B cell (primary cell): Measurements from ENCODE around the gene MTHFD1L. TPM values are rescaled to one million over a fixed set of nuclear protein-coding genes. Genes with fewer than 3 reads are reported as not detected.

Experiments
- ATAC-seq: fragments of 200-7000 bp; cut with Tn5 transposase; one replicate; pipeline ENCODE4 v1.10.0; 2021; ENCODE audit warnings: low read depth, mild to moderate bottlenecking, moderate number of reproducible peaks, moderate library complexity
- CTCF ChIA-PET: fragments of 350-600 bp; sonication (Branson Sonifier 250); formaldehyde crosslinking; loops from one replicate; lab custom pipeline; 2021; ENCODE audit warnings: antibody characterized with exemption, inconsistent platforms; lab: Charles Lee
- POLR2A ChIA-PET: fragments of 350-600 bp; sonication (Branson Sonifier 250); formaldehyde crosslinking; loops from one replicate; lab custom pipeline; 2021; ENCODE audit warnings: antibody characterized with exemption; lab: Charles Lee
- DNase-seq: peaks from one replicate; pipeline ENCODE4 v3.0.0; 2013
- H2AFZ ChIP-seq: 2 replicates; pipeline ENCODE4 v1.6.1; 2012; ENCODE audit warnings: mild to moderate bottlenecking, low read depth, low read length; ENCODE audit not compliant: insufficient read depth, poor library complexity, severe bottlenecking
- H3K27ac ChIP-seq, 2 donors: 1 replicate in 1 of 2; 2 replicates in 1 of 2; pipeline ENCODE4 v1.5.1; 2012 to 2013; ENCODE audit warnings: low read length in 2 of 2, mild to moderate bottlenecking in 2 of 2, moderate library complexity in 1 of 2
- H3K27me3 ChIP-seq, 4 experiments: fragments of 200-600 bp in 1 of 4; sonication (generic) in 1 of 4; replicated peaks in 1 of 4; 1 replicate in 2 of 4; 2 replicates in 2 of 4; pipeline versions ENCODE4 v1.6.1 to v1.7.0; 2013 to 2016; ENCODE audit warnings: low read length in 3 of 4, mild to moderate bottlenecking in 2 of 4, mixed read lengths in 1 of 4, moderate library complexity in 1 of 4; ENCODE audit not compliant: insufficient read depth in 4 of 4, control insufficient read depth in 3 of 4; ENCODE audit errors: control extremely low read depth in 1 of 4
- H3K36me3 ChIP-seq, 2 experiments: replicated peaks in 1 of 2; 1 replicate in 1 of 2; 2 replicates in 1 of 2; pipeline versions ENCODE4 v1.6.1 to v1.7.1; 2013; ENCODE audit warnings: low read length in 1 of 2; ENCODE audit not compliant: insufficient read depth in 2 of 2, control insufficient read depth in 1 of 2; ENCODE audit errors: control extremely low read depth in 1 of 2, extremely low read depth in 1 of 2
- H3K4me1 ChIP-seq, 2 donors: fragments of 200-600 bp in 1 of 2; sonication (generic) in 1 of 2; 1 replicate in 1 of 2; 2 replicates in 1 of 2; pipeline versions ENCODE4 v1.5.1 to v1.6.1; 2013 to 2017; ENCODE audit warnings: low read length in 2 of 2; ENCODE audit not compliant: control insufficient read depth in 2 of 2, insufficient read depth in 2 of 2
- H3K4me2 ChIP-seq: replicated peaks from 2 replicates; pipeline ENCODE3; 2012; ENCODE audit warnings: mild to moderate bottlenecking, low read depth, low read length; ENCODE audit not compliant: poor library complexity, severe bottlenecking
- H3K4me3 ChIP-seq, 5 experiments: fragments of 200-600 bp in 1 of 5; sonication (generic) in 1 of 5; 1 replicate in 3 of 5; 2 replicates in 2 of 5; pipeline versions ENCODE4 v1.5.1 to v1.7.0; 2011 to 2016; ENCODE audit warnings: low read length in 4 of 5, mild to moderate bottlenecking in 4 of 5, low read depth in 2 of 5, control low read depth in 1 of 5, moderate library complexity in 1 of 5; ENCODE audit not compliant: insufficient read depth in 1 of 5; ENCODE audit errors: control extremely low read depth in 1 of 5, extremely low read depth in 1 of 5
- H3K79me2 ChIP-seq: fragments of 200-600 bp; sonication (generic); one replicate; pipeline ENCODE4 v1.6.0; 2016; ENCODE audit warnings: low read length; ENCODE audit not compliant: control insufficient read depth, insufficient read depth
- H3K9ac ChIP-seq: fragments of 200-600 bp; sonication (generic); 2 replicates; pipeline ENCODE4 v1.6.1; 2017; ENCODE audit warnings: mild to moderate bottlenecking, low read length, moderate library complexity
- H3K9me3 ChIP-seq, 3 donors: one replicate each; pipeline versions ENCODE4 v1.6.1 to v1.7.1; 2013; ENCODE audit warnings: low read length in 2 of 3; ENCODE audit not compliant: control insufficient read depth in 2 of 3, insufficient read depth in 1 of 3; ENCODE audit errors: control extremely low read depth in 1 of 3
- H4K20me1 ChIP-seq: 2 replicates; pipeline ENCODE4 v1.6.0; 2012; ENCODE audit warnings: mild to moderate bottlenecking, low read length; ENCODE audit not compliant: insufficient read depth, control insufficient read depth, poor library complexity, severe bottlenecking
- H3K27ac Mint-ChIP-seq: one replicate; pipeline ENCODE4 v1.8.0; 2021; ENCODE audit warnings: mixed read lengths
- H3K27me3 Mint-ChIP-seq: one replicate; pipeline ENCODE4 v1.8.0; 2021; ENCODE audit warnings: mixed read lengths
- H3K4me1 Mint-ChIP-seq: one replicate; pipeline ENCODE4 v1.8.0; 2021; ENCODE audit warnings: mixed read lengths
- H3K4me3 Mint-ChIP-seq: one replicate; pipeline ENCODE4 v1.8.0; 2021; ENCODE audit warnings: mixed read lengths
- H3K9me3 Mint-ChIP-seq: one replicate; pipeline ENCODE4 v1.8.0; 2022; ENCODE audit warnings: mixed read lengths; ENCODE audit not compliant: insufficient read depth
- EZH2 ChIP-seq: IDR thresholded peaks from 2 replicates; pipeline ENCODE4 v1.6.1; 2012; ENCODE audit warnings: borderline replicate concordance, low read depth, mild to moderate bottlenecking, moderate library complexity, low read length; ENCODE audit not compliant: insufficient read depth, poor library complexity, severe bottlenecking
- WGBS: methylation state at CpG from one replicate; pipeline ENCODE4 v1.1.5; 2013; ENCODE audit warnings: missing lambda C conversion rate; ENCODE audit not compliant: insufficient coverage; 5-methylcytosine and 5-hydroxymethylcytosine counted together
- intact Hi-C: fragments of 100-400 bp; cut with micrococcal nuclease; formaldehyde crosslinking; loops from one replicate; pipeline ENCODE4 v1.10.0; 2022
- polyA plus RNA-seq: library from polyadenylated mRNA; depleted of rRNA; stranded (reverse); fragments of >200 nt; gene quantifications from 2 replicates; pipeline ENCODE4 v1.2.3, GENCODE V29; 2012
- total RNA-seq, 2 donors: library from RNA; stranded (reverse); fragments of 120-200 nt in 1 of 2; gene quantifications; 1 replicate in 1 of 2; 2 replicates in 1 of 2; pipeline versions ENCODE4 v1.2.3 to v1.2.4, GENCODE V29; 2013 to 2022
- TF ChIP-seq, protein P1 (sequence below): fragments of 200-600 bp; IDR thresholded peaks from one replicate; pipeline ENCODE4 v1.8.0; 2022; ENCODE audit warnings: antibody characterized with exemption, mild to moderate bottlenecking

Gene MTHFD1L
- total and polyA plus RNA-seq, 2 donors (not counting 1 experiment from before 2014, with no cell fraction given): 2.9 to 16.1 TPM

DNA sequence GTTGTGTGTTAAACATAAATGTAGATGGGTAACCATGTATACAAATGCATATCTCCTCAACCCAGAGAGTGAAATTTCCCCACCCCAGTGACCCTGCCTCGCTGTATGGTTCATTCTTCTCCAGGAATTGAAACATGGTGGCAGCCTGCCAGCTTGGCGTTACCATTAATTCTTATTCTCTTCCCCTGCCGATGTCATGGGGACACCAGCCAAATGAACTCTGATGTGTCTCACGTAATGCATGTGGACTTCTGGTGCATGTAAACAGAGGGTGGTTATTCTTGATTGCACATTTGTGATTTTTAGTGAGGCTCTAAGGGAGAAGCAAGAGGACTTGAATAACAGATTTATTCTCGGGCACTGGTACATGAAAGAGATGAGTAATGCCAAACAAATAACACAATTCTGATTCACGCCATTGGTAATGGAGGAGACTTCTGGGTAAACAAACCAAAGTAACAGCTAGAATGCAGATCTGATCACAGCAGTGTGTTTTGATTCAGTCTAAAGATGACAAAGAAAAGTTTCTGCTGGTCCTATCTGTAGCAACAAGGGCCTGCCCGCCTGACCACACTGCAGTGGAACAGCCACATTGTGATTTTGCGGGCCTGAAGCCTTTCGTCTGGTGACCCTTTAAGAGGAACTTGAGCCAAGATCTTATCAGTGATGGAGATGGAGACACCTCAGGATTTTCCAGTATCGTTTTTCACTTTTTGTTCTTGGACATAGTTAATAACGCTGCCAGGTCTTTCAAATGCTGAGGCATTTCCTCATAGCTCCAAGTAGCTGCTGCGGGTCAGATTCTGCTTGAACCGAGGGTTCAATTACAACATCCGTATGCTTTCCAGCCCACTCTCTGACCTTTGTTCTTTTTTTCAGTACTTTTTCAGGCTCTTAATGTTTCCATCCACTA, 202.4 kb downstream of the MTHFD1L start:
- whole genome bisulfite sequencing: 96% methylated on average over 10 of the region's 14 CpGs
- H3K4me1 Mint-ChIP-seq: peaks cover 3% of the 10 kb centered on the region
- no peaks in the 10 kb centered on the region for H3K36me3 ChIP-seq
- no peak overlapping the region for H3K9ac ChIP-seq
- DNase-seq (no peak), ATAC-seq (no peak)
- H3K9me3 Mint-ChIP-seq: no peaks in the 10 kb centered on the region
- H3K4me2 ChIP-seq: no peak overlapping the region
- H2AFZ ChIP-seq: no peak overlapping the region
- no peaks in the 10 kb centered on the region for H3K79me2 ChIP-seq
- H3K27me3 ChIP-seq: no peaks in the 10 kb centered on the region
- CTCF ChIA-PET: no interaction called here
- intact Hi-C loops: no loop called here
- H4K20me1 ChIP-seq: no peaks in the 10 kb centered on the region
- no peaks in the 10 kb centered on the region for H3K9me3 ChIP-seq
- TF ChIP-seq, protein P1, sequence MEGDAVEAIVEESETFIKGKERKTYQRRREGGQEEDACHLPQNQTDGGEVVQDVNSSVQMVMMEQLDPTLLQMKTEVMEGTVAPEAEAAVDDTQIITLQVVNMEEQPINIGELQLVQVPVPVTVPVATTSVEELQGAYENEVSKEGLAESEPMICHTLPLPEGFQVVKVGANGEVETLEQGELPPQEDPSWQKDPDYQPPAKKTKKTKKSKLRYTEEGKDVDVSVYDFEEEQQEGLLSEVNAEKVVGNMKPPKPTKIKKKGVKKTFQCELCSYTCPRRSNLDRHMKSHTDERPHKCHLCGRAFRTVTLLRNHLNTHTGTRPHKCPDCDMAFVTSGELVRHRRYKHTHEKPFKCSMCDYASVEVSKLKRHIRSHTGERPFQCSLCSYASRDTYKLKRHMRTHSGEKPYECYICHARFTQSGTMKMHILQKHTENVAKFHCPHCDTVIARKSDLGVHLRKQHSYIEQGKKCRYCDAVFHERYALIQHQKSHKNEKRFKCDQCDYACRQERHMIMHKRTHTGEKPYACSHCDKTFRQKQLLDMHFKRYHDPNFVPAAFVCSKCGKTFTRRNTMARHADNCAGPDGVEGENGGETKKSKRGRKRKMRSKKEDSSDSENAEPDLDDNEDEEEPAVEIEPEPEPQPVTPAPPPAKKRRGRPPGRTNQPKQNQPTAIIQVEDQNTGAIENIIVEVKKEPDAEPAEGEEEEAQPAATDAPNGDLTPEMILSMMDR: no peak
- TF ChIP-seq EZH2: no peak
- H3K4me3 Mint-ChIP-seq: no peak overlapping the region
- H3K27me3 Mint-ChIP-seq: no peaks in the 10 kb centered on the region
- no peaks in the 10 kb centered on the region for H3K4me1 ChIP-seq
- H3K27ac Mint-ChIP-seq: no peak overlapping the region
- POLR2A ChIA-PET: no interaction called here
- H3K4me3 ChIP-seq: no peak overlapping the region
- no peak overlapping the region for H3K27ac ChIP-seq

DNA sequence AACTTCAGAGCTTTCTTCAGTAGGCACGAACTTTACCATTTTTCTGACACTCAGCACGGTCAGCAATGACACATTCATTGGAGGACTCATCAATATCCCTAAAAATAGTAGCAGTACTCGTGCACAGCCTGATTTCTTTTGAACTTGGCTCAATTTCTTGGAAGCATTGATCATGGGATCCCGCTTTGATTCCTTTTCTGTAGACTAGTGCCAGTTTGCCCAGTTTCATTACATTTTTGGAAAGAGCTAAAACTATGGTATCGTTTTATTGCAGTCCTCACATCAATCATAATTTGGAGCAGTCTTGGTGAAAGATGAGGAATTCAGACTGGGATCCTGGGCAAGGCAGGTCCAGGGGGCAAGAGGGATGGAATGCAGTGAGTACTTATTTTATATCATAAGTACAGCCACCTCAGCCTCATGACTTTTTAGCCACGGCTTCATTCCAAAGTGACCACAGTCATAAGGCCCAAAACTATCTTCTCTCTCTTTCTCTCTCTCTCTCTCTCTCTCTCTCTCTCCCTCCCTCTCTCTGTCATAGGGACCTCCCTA, 203.3 kb downstream of the MTHFD1L start:
- CTCF ChIA-PET: interaction anchor here (0.8 kb wide), 1 partner anchor 263 kb away, joined by 3 read pairs; no protein-coding TSS in a partner anchor
- H3K27me3 Mint-ChIP-seq: no peaks in the 10 kb centered on the region
- no peaks in the 10 kb centered on the region for H4K20me1 ChIP-seq
- H2AFZ ChIP-seq: no peak overlapping the region
- peaks cover 10% of the 10 kb centered on the region for H3K4me1 Mint-ChIP-seq
- H3K27ac Mint-ChIP-seq: no peak overlapping the region
- no peak overlapping the region for H3K9ac ChIP-seq
- peaks cover 1% of the 10 kb centered on the region for H3K9me3 Mint-ChIP-seq
- H3K4me3 ChIP-seq: no peak overlapping the region
- no peak overlapping the region for H3K27ac ChIP-seq
- peaks cover 0 to 4% of the 10 kb centered on the region in 2 donors for H3K4me1 ChIP-seq
- no peaks in the 10 kb centered on the region for H3K36me3 ChIP-seq
- no peaks in the 10 kb centered on the region for H3K27me3 ChIP-seq
- no peak overlapping the region for H3K4me3 Mint-ChIP-seq
- POLR2A ChIA-PET: no interaction called here
- H3K79me2 ChIP-seq: no peaks in the 10 kb centered on the region
- intact Hi-C loops: no loop called here
- no peak overlapping the region for H3K4me2 ChIP-seq
- TF ChIP-seq EZH2: no peak
- TF ChIP-seq, protein P1: no peak
- DNase-seq (no peak), ATAC-seq (no peak)
- no peaks in the 10 kb centered on the region for H3K9me3 ChIP-seq
- WGBS: 96% methylated on average over 3 of the region's 6 CpGs
